HS-27A (cell line): ENCODE results near the gene CDH13.

Experiments used
- DNase-seq: peaks from one replicate; pipeline ENCODE4 v3.0.0-alpha.2; 2012; ENCODE audit warnings: low read depth, missing footprints

Gene CDH13

GRCh38 chr16:82699260-82699659, 72.5 kb downstream of the CDH13 start:
- no peak for DNase-seq

GRCh38 chr16:82699711-82700495, 73.1 kb downstream of the CDH13 start:
- DNase-seq = peak; percentile 68

- DNase-seq = no peak
Observed at GRCh38 chr16:82700541-82701235, 73.9 kb downstream of the CDH13 start.

- DNase-seq = no peak
Observed at GRCh38 chr16:82701442-82701955, 74.7 kb downstream of the CDH13 start.

- DNase-seq = no peak
Observed at GRCh38 chr16:82703161-82703560, 76.4 kb downstream of the CDH13 start.

- DNase-seq = no peak
Observed at GRCh38 chr16:82703871-82704768, 77.4 kb downstream of the CDH13 start.

- no peak for DNase-seq
Observed at GRCh38 chr16:82709987-82710386, 83.2 kb downstream of the CDH13 start.

GRCh38 chr16:82713778-82714177, 87.0 kb downstream of the CDH13 start:
- no peak for DNase-seq

GRCh38 chr16:82715160-82715559, 88.4 kb downstream of the CDH13 start:
- no peak for DNase-seq

- DNase-seq = no peak
Observed at GRCh38 chr16:82715833-82716232, 89.1 kb downstream of the CDH13 start.

- no peak for DNase-seq
Observed at GRCh38 chr16:82716361-82716855, 89.6 kb downstream of the CDH13 start.

- no peak for DNase-seq
Observed at GRCh38 chr16:82720414-82720813, 93.6 kb downstream of the CDH13 start.

- DNase-seq = no peak
Observed at GRCh38 chr16:82726306-82726705, 99.5 kb downstream of the CDH13 start.

- DNase-seq = no peak
Observed at GRCh38 chr16:82728901-82729300, 102.1 kb downstream of the CDH13 start.

GRCh38 chr16:82730901-82731300, 104.1 kb downstream of the CDH13 start:
- DNase-seq = no peak

GRCh38 chr16:82732461-82732860, 105.7 kb downstream of the CDH13 start:
- DNase-seq = no peak

- no peak for DNase-seq
Observed at GRCh38 chr16:82735186-82735585, 108.4 kb downstream of the CDH13 start.

- DNase-seq = no peak
Observed at GRCh38 chr16:82735673-82736091, 108.9 kb downstream of the CDH13 start.

- no peak for DNase-seq
Observed at GRCh38 chr16:82736224-82736623, 109.5 kb downstream of the CDH13 start.

GRCh38 chr16:82738699-82739098, 111.9 kb downstream of the CDH13 start:
- DNase-seq = no peak

GRCh38 chr16:82741073-82741615, 114.4 kb downstream of the CDH13 start:
- no peak for DNase-seq

GRCh38 chr16:82744958-82745357, 118.2 kb downstream of the CDH13 start:
- DNase-seq = no peak
